GM23248 (cell line): ENCODE measurements around the gene KREMEN1.

Experiments used
- EZH2 ChIP-seq: fragments of 200-600 bp; sonication (generic); IDR thresholded peaks from 2 replicates; pipeline ENCODE4 v1.6.1; 2018; ENCODE audit warnings: antibody characterized with exemption, mild to moderate bottlenecking; ENCODE audit not compliant: insufficient read depth, poor library complexity, severe bottlenecking
- EZH2phosphoT487 ChIP-seq: fragments of 200-600 bp; sonication (generic); IDR thresholded peaks from 2 replicates; pipeline ENCODE4 v1.6.1; 2018; ENCODE audit warnings: antibody characterized with exemption, moderate library complexity, mild to moderate bottlenecking, low read depth; ENCODE audit not compliant: insufficient read depth

- TF ChIP-seq EZH2 (no peak), EZH2phosphoT487 (no peak)
Observed at GRCh38 chr22:29197096-29197495, 124.3 kb downstream of the KREMEN1 start.
